GM12865 (cell line): ENCODE results near the gene FGGY.
"Not testable (repeated sequence)": the region's sequence is repeated elsewhere in the genome, so short reads cannot be mapped to it uniquely, and the experiment has no call there.

Source experiments
- DNase-seq: peaks from one replicate; pipeline ENCODE4 v3.0.0; 2010; ENCODE audit warnings: low read depth
- H3K4me3 ChIP-seq: 2 replicates; pipeline ENCODE4 v1.5.1; 2011; ENCODE audit warnings: mild to moderate bottlenecking, low read depth, low read length, control low read depth
- CTCF ChIP-seq: IDR thresholded peaks from 2 replicates; pipeline ENCODE4 v1.5.1; 2011; ENCODE audit warnings: low read length, control low read depth, low read depth, inconsistent platforms; ENCODE audit not compliant: insufficient read depth; ENCODE audit errors: missing control alignments

The FGGY gene

GRCh38 chr1:59643526-59643925 lies 346.6 kb downstream of the FGGY start:
- TF ChIP-seq CTCF = no peak
- H3K4me3 ChIP-seq = no peak overlapping the region
- DNase-seq = no peak

- DNase-seq = no peak
- no peak overlapping the region for H3K4me3 ChIP-seq
- no peak for TF ChIP-seq CTCF
These were observed 349.0 kb downstream of the FGGY start for GRCh38 chr1:59645893-59646292.

- not testable (repeated sequence) for DNase-seq, H3K4me3 ChIP-seq
These were observed 356.5 kb downstream of the FGGY start for GRCh38 chr1:59653142-59653958.

- TF ChIP-seq CTCF = no peak
- DNase-seq = no peak
- H3K4me3 ChIP-seq = no peak overlapping the region
These were observed 357.1 kb downstream of the FGGY start for GRCh38 chr1:59653968-59654367.

GRCh38 chr1:59657873-59658465 lies 361.1 kb downstream of the FGGY start:
- DNase-seq = no peak
- no peak overlapping the region for H3K4me3 ChIP-seq
- TF ChIP-seq CTCF = no peak

GRCh38 chr1:59664166-59664565 lies 367.3 kb downstream of the FGGY start:
- no peak for TF ChIP-seq CTCF
- H3K4me3 ChIP-seq = no peak overlapping the region
- DNase-seq = no peak

- no peak for TF ChIP-seq CTCF
- H3K4me3 ChIP-seq = no peak overlapping the region
- no peak for DNase-seq
These were observed 369.2 kb downstream of the FGGY start for GRCh38 chr1:59666106-59666505.
